Right cardiac atrium (tissue), 5 donors: ENCODE measurements around the gene LGALS8. TPM values are rescaled to one million over a fixed set of nuclear protein-coding genes. Genes with fewer than 3 reads are reported as not detected.
"Not testable (repeated sequence)": the region's sequence is repeated elsewhere in the genome, so short reads cannot be mapped to it uniquely, and the experiment has no call there.

Source experiments
- ATAC-seq, 2 donors: fragments of 200-7000 bp; cut with Tn5 transposase; one replicate each; pipeline versions ENCODE4 v1.8.0 to v1.9.1; 2020; ENCODE audit warnings: moderate library complexity in 2 of 2, mild to moderate bottlenecking in 1 of 2
- DNase-seq, 3 donors: peaks; one replicate each; pipeline ENCODE4 v3.0.0-alpha.2; 2020
- H3K27ac ChIP-seq: one replicate; pipeline ENCODE4 v1.5.1; 2013; ENCODE audit warnings: mild to moderate bottlenecking, low read length, control low read depth, moderate library complexity
- H3K27me3 ChIP-seq: one replicate; pipeline ENCODE4 v1.6.1; 2013; ENCODE audit not compliant: control insufficient read depth, insufficient read depth
- H3K4me1 ChIP-seq: one replicate; pipeline ENCODE4 v1.6.1; 2013; ENCODE audit warnings: low read length; ENCODE audit not compliant: control insufficient read depth, insufficient read depth
- H3K4me3 ChIP-seq: one replicate; pipeline ENCODE4 v1.5.1; 2013; ENCODE audit warnings: low read length, control low read depth
- H3K9me3 ChIP-seq: one replicate; pipeline ENCODE4 v1.6.1; 2013; ENCODE audit warnings: low read length; ENCODE audit not compliant: control insufficient read depth
- WGBS: extraction: QIAGEN DNeasy Blood & Tissue Kit; methylation state at CpG from one replicate; pipeline ENCODE4 v1.1.7; 2013; 5-methylcytosine and 5-hydroxymethylcytosine counted together
- intact Hi-C, 4 donors: fragments of 100-400 bp; cut with DNase I; formaldehyde crosslinking; loops; one replicate each; pipeline versions ENCODE4 v1.11.0 to v1.14.0; 2022 to 2023
- polyA plus RNA-seq: library from polyadenylated mRNA; stranded (reverse); fragments of 200-250 nt; gene quantifications from one replicate; pipeline ENCODE4 v1.2.3, GENCODE V29; 2013
- total RNA-seq, 4 donors: library from RNA; stranded (reverse); fragmentation: NEBNext Ultra II Directional; extraction: Animal tissue kit (Norgen Biotek cat#: 25700); gene quantifications; one replicate each; pipeline ENCODE4 v1.2.1, GENCODE V29; 2021
- donor health status: healthy with polysubstance abuse.
- donor health status: DM: no; HTN: yes; CAD: no.
- donor health status: DM: no; HTN: no; CAD: no.
- donor health status: DM: no; HTN: yes; CAD: no; lungs with severe emphysema.
- donor health status: DM: yes; HTN: yes; CAD: no.

Gene LGALS8
- total and polyA plus RNA-seq, 5 donors: 40.1 to 67.5 (median 62.3) TPM

DNA sequence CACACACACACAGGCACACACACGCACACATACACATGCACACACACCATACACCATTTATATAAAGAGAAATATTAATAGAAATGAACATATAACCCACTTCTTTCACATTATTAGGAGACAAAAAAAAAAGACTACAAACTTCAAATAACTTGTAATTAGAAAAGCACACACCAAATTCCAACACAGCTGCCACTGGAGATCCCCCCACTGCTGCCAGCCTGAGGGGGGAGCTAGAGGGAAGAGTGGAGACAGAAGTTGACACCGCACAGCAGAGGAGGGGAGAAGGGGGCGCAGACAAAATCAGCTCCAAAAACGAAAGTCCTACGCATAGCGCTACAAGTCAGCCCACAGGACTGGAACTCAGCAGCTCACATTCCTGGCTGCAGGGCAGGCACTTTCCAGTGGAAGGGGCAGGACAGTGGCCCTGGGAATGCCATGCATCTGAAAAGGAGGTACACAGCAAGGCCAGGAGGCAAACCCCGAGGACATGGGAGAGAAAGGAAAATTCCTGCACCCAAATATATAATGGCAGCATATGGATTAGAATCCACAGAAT, 36.5 kb downstream of the LGALS8 start:
- DNase-seq: no peak
- H3K27me3 ChIP-seq: no peaks in the 10 kb centered on the region
- ATAC-seq: no peak
- no peaks in the 10 kb centered on the region for H3K4me1 ChIP-seq
- WGBS: 89% methylated on average over 7 of the region's 7 CpGs
- no peak overlapping the region for H3K27ac ChIP-seq
- intact Hi-C loops: no loop called here
- H3K4me3 ChIP-seq: no peak overlapping the region
- H3K9me3 ChIP-seq: no peaks in the 10 kb centered on the region

- Histone ChIP-seq H3K4me3 (no peak overlapping the region), H3K4me1 (no peaks in the 10 kb centered on the region), H3K9me3 (no peaks in the 10 kb centered on the region), H3K27me3 (no peaks in the 10 kb centered on the region), H3K27ac (no peak overlapping the region)
- 78% methylated on average over 2 of the region's 2 CpGs for WGBS
- no peak for DNase-seq
- no peak for ATAC-seq
- intact Hi-C loops: no loop called here
Observed at GRCh38 chr1:236561976-236562375, 38.2 kb downstream of the LGALS8 start.

- Histone ChIP-seq H3K4me3 (no peak overlapping the region), H3K27ac (no peak overlapping the region), H3K4me1 (no peaks in the 10 kb centered on the region), H3K27me3 (no peaks in the 10 kb centered on the region), H3K9me3 (no peaks in the 10 kb centered on the region)
- 91% methylated on average over 5 of the region's 5 CpGs for WGBS
- DNase-seq (no peak), ATAC-seq (no peak)
- intact Hi-C loops: no loop called here
Observed at GRCh38 chr1:236565530-236565929, 41.7 kb downstream of the LGALS8 start.

DNA sequence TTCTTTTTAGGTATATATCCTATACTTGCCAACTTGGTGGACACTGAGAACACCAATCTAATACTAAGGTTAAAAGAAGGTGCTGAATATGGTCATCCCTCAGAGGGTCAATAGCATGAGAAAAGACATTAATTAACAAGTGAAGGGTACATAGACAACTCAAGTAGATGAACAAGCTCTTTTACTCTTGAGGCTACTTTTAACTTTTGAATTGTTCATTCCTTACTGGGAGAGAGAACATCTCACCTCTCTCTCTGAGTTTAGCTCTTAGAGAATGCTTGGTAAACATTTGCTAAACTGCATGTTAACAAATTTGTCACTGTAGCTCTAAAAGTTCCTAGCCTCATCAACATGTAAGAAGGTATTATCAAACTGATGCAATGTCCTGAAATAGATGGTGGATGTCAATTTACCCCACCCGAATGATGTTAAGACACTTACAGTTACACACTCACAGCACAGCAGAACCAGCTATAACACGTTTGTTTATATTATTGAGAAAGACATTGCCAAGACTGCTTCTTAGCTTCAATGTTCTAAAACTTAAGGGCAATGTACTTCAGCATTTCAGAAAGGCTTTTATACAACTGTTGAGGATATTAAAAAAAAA, 44.6 kb downstream of the LGALS8 start:
- no peak overlapping the region for H3K4me3 ChIP-seq
- no peaks in the 10 kb centered on the region for H3K9me3 ChIP-seq
- no peak overlapping the region for H3K27ac ChIP-seq
- no peaks in the 10 kb centered on the region for H3K27me3 ChIP-seq
- no peaks in the 10 kb centered on the region for H3K4me1 ChIP-seq
- DNase-seq (no peak), ATAC-seq (no peak)
- WGBS: 73% methylated on average over 2 of the region's 2 CpGs
- intact Hi-C loops: no loop called here

- ATAC-seq (no peak), DNase-seq (no peak)
- Histone ChIP-seq H3K4me1 (no peaks in the 10 kb centered on the region), H3K27me3 (no peaks in the 10 kb centered on the region), H3K9me3 (no peaks in the 10 kb centered on the region), H3K27ac (no peak overlapping the region), H3K4me3 (no peak overlapping the region)
- 78% methylated on average over 3 of the region's 3 CpGs for WGBS
- intact Hi-C loops: no loop called here
Observed at GRCh38 chr1:236575523-236575922, 51.7 kb downstream of the LGALS8 start.

- Histone ChIP-seq H3K27me3 (no peaks in the 10 kb centered on the region), H3K27ac (no peak overlapping the region), H3K4me3 (no peak overlapping the region), H3K9me3 (no peaks in the 10 kb centered on the region), H3K4me1 (no peaks in the 10 kb centered on the region)
- 58% methylated on average over 2 of the region's 2 CpGs for WGBS
- DNase-seq: no peak
- no peak for ATAC-seq
- intact Hi-C loops: no loop called here
Observed at GRCh38 chr1:236576004-236576403, 52.2 kb downstream of the LGALS8 start.

DNA sequence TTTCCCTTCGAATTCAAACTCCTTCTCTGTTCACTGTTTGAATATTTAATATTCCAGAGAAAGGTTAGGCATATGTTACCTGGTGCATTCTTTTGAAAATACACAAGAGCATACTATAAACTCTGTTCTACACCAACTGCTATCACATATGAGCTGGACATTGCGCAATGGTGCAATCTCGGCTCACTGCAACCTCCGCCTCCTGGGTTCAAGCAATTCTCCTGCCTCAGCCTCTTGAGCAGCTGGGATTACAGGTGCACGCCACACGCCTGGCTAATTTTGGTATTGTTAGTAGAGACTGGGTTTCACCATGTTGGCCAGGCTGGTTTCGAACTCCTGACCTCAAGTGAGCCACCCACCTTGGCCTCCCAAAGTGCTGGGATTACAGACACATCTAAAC, 53.3 kb downstream of the LGALS8 start:
- H3K27me3 ChIP-seq, ATAC-seq, H3K4me3 ChIP-seq, H3K27ac ChIP-seq, H3K4me1 ChIP-seq, intact Hi-C loops, H3K9me3 ChIP-seq: not testable (repeated sequence)
- DNase-seq: peak in 1 of 3 donors; percentile 20
- 87% methylated on average over 7 of the region's 7 CpGs for WGBS

GRCh38 chr1:236578661-236579060, 54.9 kb downstream of the LGALS8 start:
- DNase-seq: no peak
- WGBS: 97% methylated on average over 3 of the region's 3 CpGs
- Histone ChIP-seq H3K4me1 (no peaks in the 10 kb centered on the region), H3K9me3 (no peaks in the 10 kb centered on the region), H3K4me3 (no peak overlapping the region), H3K27ac (no peak overlapping the region), H3K27me3 (no peaks in the 10 kb centered on the region)
- no peak for ATAC-seq
- intact Hi-C loops: no loop called here

GRCh38 chr1:236580404-236580803, 56.6 kb downstream of the LGALS8 start:
- H3K9me3 ChIP-seq, H3K27me3 ChIP-seq, H3K4me1 ChIP-seq, ATAC-seq, H3K4me3 ChIP-seq, H3K27ac ChIP-seq, intact Hi-C loops, DNase-seq: not testable (repeated sequence)
- WGBS: 95% methylated on average over 3 of the region's 3 CpGs

DNA sequence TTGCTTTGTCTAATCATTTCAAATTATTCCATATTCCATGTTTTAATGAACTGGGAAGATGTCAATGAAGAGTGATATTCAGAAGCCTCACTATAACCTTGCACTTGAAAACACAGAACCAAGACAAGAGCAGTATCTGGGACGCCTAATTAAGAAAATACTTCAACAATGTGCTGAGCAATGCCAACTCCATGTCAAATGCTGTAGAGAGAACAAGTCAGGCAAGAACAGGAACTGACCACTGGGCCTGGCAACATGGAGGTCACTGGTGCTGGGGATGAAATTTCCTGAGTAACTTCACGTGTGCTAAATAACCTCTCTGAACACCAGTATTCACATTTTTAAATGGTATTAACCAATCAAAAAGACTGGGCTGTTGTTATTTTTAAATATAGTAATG, 57.7 kb downstream of the LGALS8 start:
- ATAC-seq (no peak), DNase-seq (no peak)
- Histone ChIP-seq H3K27ac (no peak overlapping the region), H3K4me3 (no peak overlapping the region), H3K27me3 (no peaks in the 10 kb centered on the region), H3K4me1 (no peaks in the 10 kb centered on the region), H3K9me3 (no peaks in the 10 kb centered on the region)
- intact Hi-C loops: no loop called here
- WGBS: 87% methylated on average over 2 of the region's 2 CpGs

DNA sequence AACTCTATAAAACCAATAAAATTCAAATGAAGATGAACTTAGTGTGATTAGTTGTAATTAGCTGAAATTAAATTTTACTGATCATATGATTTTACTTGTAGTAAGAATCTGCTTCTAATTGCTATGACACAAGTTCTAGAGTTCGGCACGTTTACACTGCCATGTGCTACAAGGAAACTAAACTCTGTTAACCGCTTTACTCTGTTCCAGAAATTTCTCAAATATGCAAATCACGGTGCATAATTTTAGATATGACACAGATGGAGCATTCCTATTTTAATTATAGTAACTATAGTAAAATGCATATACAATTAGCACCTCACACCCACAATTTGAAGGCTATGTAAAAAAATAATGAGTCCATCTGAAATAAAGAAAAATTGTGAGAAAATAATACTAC, 65.7 kb downstream of the LGALS8 start:
- H3K4me1 ChIP-seq: no peaks in the 10 kb centered on the region
- intact Hi-C loops: no loop called here
- 91% methylated on average over 4 of the region's 4 CpGs for WGBS
- no peak for DNase-seq
- H3K27ac ChIP-seq: no peak overlapping the region
- no peak for ATAC-seq
- no peaks in the 10 kb centered on the region for H3K27me3 ChIP-seq
- H3K4me3 ChIP-seq: no peak overlapping the region
- no peaks in the 10 kb centered on the region for H3K9me3 ChIP-seq
